Thyroid gland (tissue), 4 donors: ENCODE data around the gene IQGAP2.

Source experiments
- CTCF ChIP-seq, 6 experiments: fragments of 200-600 bp in 3 of 6; fragments of 450-650 bp in 3 of 6; sonication (generic) in 3 of 6; IDR thresholded peaks; one replicate each; pipeline ENCODE4 v1.5.1; 2016 to 2019; ENCODE audit warnings: antibody characterized with exemption in 6 of 6, mild to moderate bottlenecking in 2 of 6, inconsistent platforms in 1 of 6, moderate library complexity in 1 of 6
- POLR2A ChIP-seq, 2 donors: fragments of 450-650 bp; IDR thresholded peaks; one replicate each; pipeline ENCODE4 v1.6.1; 2017; ENCODE audit warnings: antibody characterized with exemption in 2 of 2, mild to moderate bottlenecking in 2 of 2, moderate library complexity in 1 of 2

- no peak for TF ChIP-seq CTCF (IDR thresholded peaks at IDR 0.05)
- TF ChIP-seq POLR2A (IDR thresholded peaks at IDR 0.05) = no peak
Measured at GRCh38 chr5:76477571-76477970, 74.5 kb downstream of the IQGAP2 start.
